ENCODE measurements around the gene FGF12.

FGF12 gene

GRCh38 chr3:192194085-192194484, 533.3 kb downstream of the FGF12 start:
- TF ChIP-seq FOXP2 (optimal IDR thresholded peaks at IDR 0.05; ENCODE audit: borderline replicate concordance, extremely low read depth, extremely low read length, insufficient read depth) = no peak
- TF ChIP-seq TAF1 (IDR thresholded peaks at IDR 0.05; ENCODE audit: borderline replicate concordance, insufficient read depth, low read length) = no peak
- no peak for TF ChIP-seq POLR2AphosphoS5 (IDR thresholded peaks at IDR 0.05; ENCODE audit: low read depth, low read length)
- no peak for TF ChIP-seq REST (IDR thresholded peaks at IDR 0.05; ENCODE audit: insufficient read depth in 1 of 2, low read depth in 2 of 2, low read length in 2 of 2)
- TF ChIP-seq SIN3A (IDR thresholded peaks at IDR 0.05; ENCODE audit: borderline replicate concordance, insufficient read depth, low read length) = no peak

GRCh38 chr3:192188218-192188835, 539.0 kb downstream of the FGF12 start:
- no peak for TF ChIP-seq REST (IDR thresholded peaks at IDR 0.05; ENCODE audit: insufficient read depth in 1 of 2, low read depth in 2 of 2, low read length in 2 of 2)
- TF ChIP-seq SIN3A (IDR thresholded peaks at IDR 0.05; ENCODE audit: borderline replicate concordance, insufficient read depth, low read length) = no peak
- TF ChIP-seq FOXP2 (optimal IDR thresholded peaks at IDR 0.05; ENCODE audit: borderline replicate concordance, extremely low read depth, extremely low read length, insufficient read depth) = no peak
- no peak for TF ChIP-seq TAF1 (IDR thresholded peaks at IDR 0.05; ENCODE audit: borderline replicate concordance, insufficient read depth, low read length)
- no peak for TF ChIP-seq POLR2AphosphoS5 (IDR thresholded peaks at IDR 0.05; ENCODE audit: low read depth, low read length)

- TF ChIP-seq POLR2AphosphoS5 (IDR thresholded peaks at IDR 0.05; ENCODE audit: low read depth, low read length) (no peak), REST (IDR thresholded peaks at IDR 0.05; ENCODE audit: insufficient read depth in 1 of 2, low read depth in 2 of 2, low read length in 2 of 2) (peak; percentile 30 to 80; a peak in 2 of 4 replicates), SIN3A (IDR thresholded peaks at IDR 0.05; ENCODE audit: borderline replicate concordance, insufficient read depth, low read length) (no peak), FOXP2 (optimal IDR thresholded peaks at IDR 0.05; ENCODE audit: borderline replicate concordance, extremely low read depth, extremely low read length, insufficient read depth) (no peak), TAF1 (IDR thresholded peaks at IDR 0.05; ENCODE audit: borderline replicate concordance, insufficient read depth, low read length) (no peak)
These were observed 539.8 kb downstream of the FGF12 start for GRCh38 chr3:192187485-192188051.

GRCh38 chr3:192186498-192186897, 540.8 kb downstream of the FGF12 start:
- no peak for TF ChIP-seq TAF1 (IDR thresholded peaks at IDR 0.05; ENCODE audit: borderline replicate concordance, insufficient read depth, low read length)
- no peak for TF ChIP-seq FOXP2 (optimal IDR thresholded peaks at IDR 0.05; ENCODE audit: borderline replicate concordance, extremely low read depth, extremely low read length, insufficient read depth)
- no peak for TF ChIP-seq POLR2AphosphoS5 (IDR thresholded peaks at IDR 0.05; ENCODE audit: low read depth, low read length)
- no peak for TF ChIP-seq REST (IDR thresholded peaks at IDR 0.05; ENCODE audit: insufficient read depth in 1 of 2, low read depth in 2 of 2, low read length in 2 of 2)
- no peak for TF ChIP-seq SIN3A (IDR thresholded peaks at IDR 0.05; ENCODE audit: borderline replicate concordance, insufficient read depth, low read length)
